Measurements from ENCODE around the gene CXCL3.
"Not testable (repeated sequence)": the region's sequence is repeated elsewhere in the genome, so short reads cannot be mapped to it uniquely, and the experiment has no call there.

The CXCL3 gene

GRCh38 chr4:74038425-74039314 is at the start of gene CXCL3:
CXCL3 (minus strand) TSS chr4:74038689; CDS start chr4:74038611, 78 bp downstream.
- peak; percentile 73 for DNase-seq

GRCh38 chr4:74087481-74087880 is 49.0 kb upstream of the CXCL3 start:
- DNase-seq: no peak

GRCh38 chr4:74085669-74086068 is 47.2 kb upstream of the CXCL3 start:
- DNase-seq: no peak

GRCh38 chr4:74084984-74085383 is 46.5 kb upstream of the CXCL3 start:
- no peak for DNase-seq

GRCh38 chr4:74083546-74083945 is 45.1 kb upstream of the CXCL3 start:
- DNase-seq: no peak

GRCh38 chr4:74081035-74081434 is 42.5 kb upstream of the CXCL3 start:
- no peak for DNase-seq

- DNase-seq: not testable (repeated sequence)
These were observed 41.9 kb upstream of the CXCL3 start for GRCh38 chr4:74080351-74080750.

GRCh38 chr4:74079024-74079423 is 40.5 kb upstream of the CXCL3 start:
- not testable (repeated sequence) for DNase-seq

GRCh38 chr4:74073358-74073757 is 34.9 kb upstream of the CXCL3 start:
- no peak for DNase-seq

- no peak for DNase-seq
These were observed 34.2 kb upstream of the CXCL3 start for GRCh38 chr4:74072739-74073138.

GRCh38 chr4:74067586-74067985 is 29.1 kb upstream of the CXCL3 start:
- DNase-seq: no peak

- DNase-seq: no peak
These were observed 27.7 kb upstream of the CXCL3 start for GRCh38 chr4:74066232-74066631.

GRCh38 chr4:74065115-74065642 is 26.7 kb upstream of the CXCL3 start:
- DNase-seq: no peak

GRCh38 chr4:74063859-74064258 is 25.4 kb upstream of the CXCL3 start:
- no peak for DNase-seq

- no peak for DNase-seq
These were observed 24.5 kb upstream of the CXCL3 start for GRCh38 chr4:74062953-74063352.

- DNase-seq: no peak
These were observed 22.9 kb upstream of the CXCL3 start for GRCh38 chr4:74061430-74061829.

- DNase-seq: no peak
These were observed 20.8 kb upstream of the CXCL3 start for GRCh38 chr4:74059161-74059829.

GRCh38 chr4:74058048-74058651 is 19.7 kb upstream of the CXCL3 start:
- DNase-seq: no peak

- DNase-seq: no peak
These were observed 19.1 kb upstream of the CXCL3 start for GRCh38 chr4:74057588-74057987.

GRCh38 chr4:74056858-74057562 is 18.5 kb upstream of the CXCL3 start:
- DNase-seq: peak; percentile 45

GRCh38 chr4:74056114-74056857 is 17.8 kb upstream of the CXCL3 start:
- DNase-seq: peak; percentile 45

GRCh38 chr4:74055498-74055897 is 17.0 kb upstream of the CXCL3 start:
- no peak for DNase-seq
